ENCODE measurements around the gene ZFP64. TPM values are rescaled to one million over a fixed set of nuclear protein-coding genes. Genes with fewer than 3 reads are reported as not detected.

Gene ZFP64
- total RNA-seq, 1 experiment from 2014 or later = 18.4 TPM

DNA sequence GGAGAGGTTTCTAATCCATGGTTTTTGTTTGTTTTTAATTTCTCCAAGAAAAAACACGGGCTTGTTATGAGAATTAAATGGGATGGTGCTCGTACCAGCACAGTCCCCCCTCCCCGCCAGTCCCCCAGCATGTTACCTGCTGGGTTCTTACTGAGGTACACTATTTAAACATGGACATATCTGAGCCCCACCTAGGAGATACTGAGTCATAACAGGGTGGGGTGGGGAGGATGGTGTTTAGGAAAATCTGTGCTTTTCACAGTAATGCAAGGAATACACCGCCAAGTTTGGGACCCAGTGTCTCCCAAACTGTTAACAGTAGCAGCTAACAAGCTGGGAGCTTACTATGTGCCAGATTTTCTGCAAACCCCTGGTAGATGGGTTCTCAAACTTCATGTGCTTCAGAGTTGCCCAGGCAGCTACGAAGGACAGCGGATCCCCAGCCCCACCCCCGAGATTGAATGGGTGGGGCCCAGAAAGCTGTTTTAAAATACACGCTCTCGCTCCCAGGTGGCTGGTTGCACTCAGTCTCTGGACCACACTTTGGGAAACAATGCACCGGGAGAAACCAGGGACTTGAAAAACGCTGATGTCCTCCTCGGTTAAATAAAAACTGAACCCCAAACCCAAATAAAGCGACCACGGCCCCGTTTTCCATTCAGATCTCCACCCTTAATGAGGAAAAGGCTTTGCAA lies 995 bp downstream of the ZFP64 start:
- H3K27me3 ChIP-seq (ENCODE audit: control insufficient read depth, insufficient read depth, low read length) = no peaks in the 10 kb centered on the region
- intact Hi-C loops (cut with micrococcal nuclease; ENCODE audit: unreplicated experiment) = no loop called here
- peak overlapping the region; percentile 89 for H3K27ac ChIP-seq (ENCODE audit: low read length)
- peaks cover 5% of the 10 kb centered on the region; the same call in 1 of the 2 replicates for H3K36me3 ChIP-seq (ENCODE audit: control insufficient read depth, insufficient read depth, low read length)
- DNase-seq (ENCODE audit: low read depth, low spot score) (peak; percentile 13), ATAC-seq (peak; percentile 52; the same call in 1 of the 2 replicates)
- CTCF ChIA-PET = interaction anchor here (0.7 to 1.7 kb wide), 2 partner anchors 62 to 901 kb away, joined by 4 to 6 read pairs; no protein-coding TSS in a partner anchor
- BruUV-seq (replicated peaks) = TSS peak; percentile 57
- TF ChIP-seq SIN3A (IDR thresholded peaks at IDR 0.05; ENCODE audit: borderline replicate concordance, insufficient read depth, low read depth, low read length) (no peak), TCF7L2 (IDR thresholded peaks at IDR 0.05; ENCODE audit: low read depth, low read length) (no peak), POLR2AphosphoS5 (IDR thresholded peaks at IDR 0.05; ENCODE audit: low read depth, low read length) (no peak)
- TF ChIP-seq, protein P1, sequence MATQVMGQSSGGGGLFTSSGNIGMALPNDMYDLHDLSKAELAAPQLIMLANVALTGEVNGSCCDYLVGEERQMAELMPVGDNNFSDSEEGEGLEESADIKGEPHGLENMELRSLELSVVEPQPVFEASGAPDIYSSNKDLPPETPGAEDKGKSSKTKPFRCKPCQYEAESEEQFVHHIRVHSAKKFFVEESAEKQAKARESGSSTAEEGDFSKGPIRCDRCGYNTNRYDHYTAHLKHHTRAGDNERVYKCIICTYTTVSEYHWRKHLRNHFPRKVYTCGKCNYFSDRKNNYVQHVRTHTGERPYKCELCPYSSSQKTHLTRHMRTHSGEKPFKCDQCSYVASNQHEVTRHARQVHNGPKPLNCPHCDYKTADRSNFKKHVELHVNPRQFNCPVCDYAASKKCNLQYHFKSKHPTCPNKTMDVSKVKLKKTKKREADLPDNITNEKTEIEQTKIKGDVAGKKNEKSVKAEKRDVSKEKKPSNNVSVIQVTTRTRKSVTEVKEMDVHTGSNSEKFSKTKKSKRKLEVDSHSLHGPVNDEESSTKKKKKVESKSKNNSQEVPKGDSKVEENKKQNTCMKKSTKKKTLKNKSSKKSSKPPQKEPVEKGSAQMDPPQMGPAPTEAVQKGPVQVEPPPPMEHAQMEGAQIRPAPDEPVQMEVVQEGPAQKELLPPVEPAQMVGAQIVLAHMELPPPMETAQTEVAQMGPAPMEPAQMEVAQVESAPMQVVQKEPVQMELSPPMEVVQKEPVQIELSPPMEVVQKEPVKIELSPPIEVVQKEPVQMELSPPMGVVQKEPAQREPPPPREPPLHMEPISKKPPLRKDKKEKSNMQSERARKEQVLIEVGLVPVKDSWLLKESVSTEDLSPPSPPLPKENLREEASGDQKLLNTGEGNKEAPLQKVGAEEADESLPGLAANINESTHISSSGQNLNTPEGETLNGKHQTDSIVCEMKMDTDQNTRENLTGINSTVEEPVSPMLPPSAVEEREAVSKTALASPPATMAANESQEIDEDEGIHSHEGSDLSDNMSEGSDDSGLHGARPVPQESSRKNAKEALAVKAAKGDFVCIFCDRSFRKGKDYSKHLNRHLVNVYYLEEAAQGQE (IDR thresholded peaks at IDR 0.05; ENCODE audit: insufficient read depth in 1 of 2, low read depth in 2 of 2, low read length in 1 of 2) = no peak
- TF ChIP-seq, protein P2, sequence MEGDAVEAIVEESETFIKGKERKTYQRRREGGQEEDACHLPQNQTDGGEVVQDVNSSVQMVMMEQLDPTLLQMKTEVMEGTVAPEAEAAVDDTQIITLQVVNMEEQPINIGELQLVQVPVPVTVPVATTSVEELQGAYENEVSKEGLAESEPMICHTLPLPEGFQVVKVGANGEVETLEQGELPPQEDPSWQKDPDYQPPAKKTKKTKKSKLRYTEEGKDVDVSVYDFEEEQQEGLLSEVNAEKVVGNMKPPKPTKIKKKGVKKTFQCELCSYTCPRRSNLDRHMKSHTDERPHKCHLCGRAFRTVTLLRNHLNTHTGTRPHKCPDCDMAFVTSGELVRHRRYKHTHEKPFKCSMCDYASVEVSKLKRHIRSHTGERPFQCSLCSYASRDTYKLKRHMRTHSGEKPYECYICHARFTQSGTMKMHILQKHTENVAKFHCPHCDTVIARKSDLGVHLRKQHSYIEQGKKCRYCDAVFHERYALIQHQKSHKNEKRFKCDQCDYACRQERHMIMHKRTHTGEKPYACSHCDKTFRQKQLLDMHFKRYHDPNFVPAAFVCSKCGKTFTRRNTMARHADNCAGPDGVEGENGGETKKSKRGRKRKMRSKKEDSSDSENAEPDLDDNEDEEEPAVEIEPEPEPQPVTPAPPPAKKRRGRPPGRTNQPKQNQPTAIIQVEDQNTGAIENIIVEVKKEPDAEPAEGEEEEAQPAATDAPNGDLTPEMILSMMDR (IDR thresholded peaks at IDR 0.05) = no peak
- no peaks in the 10 kb centered on the region for H3K9me3 ChIP-seq (ENCODE audit: control insufficient read depth, insufficient read depth, low read depth, low read length)
- in situ Hi-C loops (cut with HindIII; ENCODE audit: low pct_unique_long_range_greater_than_20kb, low sequenced_read_pairs) = no loop called here
- POLR2A ChIA-PET = no interaction called here
- peak overlapping the region; percentile 87 to 88 for H3K4me3 ChIP-seq (ENCODE audit: low read depth in 2 of 2, low read length in 2 of 2)
- peaks cover 12% of the 10 kb centered on the region for H3K4me1 ChIP-seq (ENCODE audit: control insufficient read depth, insufficient read depth, low read length)

DNA sequence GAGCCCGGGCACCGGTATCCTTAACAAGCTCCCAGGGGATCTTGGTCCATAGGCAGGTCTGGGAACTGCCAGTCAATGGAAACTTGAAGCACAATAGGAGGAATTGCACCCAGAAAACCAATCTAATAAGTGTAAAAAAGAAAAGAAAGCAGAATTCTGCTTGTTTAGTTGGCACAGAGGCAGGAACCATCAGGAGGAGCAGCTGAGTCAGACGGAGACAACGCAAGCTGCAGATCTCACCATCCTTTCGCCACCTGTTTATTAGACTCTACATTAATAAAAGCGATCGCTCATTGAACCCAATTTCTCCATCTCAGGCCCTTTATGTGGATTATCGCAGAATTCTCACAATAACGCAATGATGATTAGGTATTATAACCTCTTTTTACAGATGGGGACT lies 9.8 kb downstream of the ZFP64 start:
- BruUV-seq (replicated peaks) = no TSS peak
- DNase-seq (ENCODE audit: low read depth, low spot score) = no peak

More for the DNA sequence above, 9.8 kb downstream of the ZFP64 start:
- no peak overlapping the region for H3K4me3 ChIP-seq (ENCODE audit: low read depth in 2 of 2, low read length in 2 of 2)
- intact Hi-C loops (cut with micrococcal nuclease; ENCODE audit: unreplicated experiment) (no loop called here), in situ Hi-C loops (cut with HindIII; ENCODE audit: low pct_unique_long_range_greater_than_20kb, low sequenced_read_pairs) (no loop called here)
- TF ChIP-seq, protein P1 (IDR thresholded peaks at IDR 0.05; ENCODE audit: insufficient read depth in 1 of 2, low read depth in 2 of 2, low read length in 1 of 2) = no peak
- TF ChIP-seq SIN3A (IDR thresholded peaks at IDR 0.05; ENCODE audit: borderline replicate concordance, insufficient read depth, low read depth, low read length) (no peak), POLR2AphosphoS5 (IDR thresholded peaks at IDR 0.05; ENCODE audit: low read depth, low read length) (no peak), TCF7L2 (IDR thresholded peaks at IDR 0.05; ENCODE audit: low read depth, low read length) (no peak)
- TF ChIP-seq, protein P2 (IDR thresholded peaks at IDR 0.05) = no peak
- no peaks in the 10 kb centered on the region for H3K9me3 ChIP-seq (ENCODE audit: control insufficient read depth, insufficient read depth, low read depth, low read length)
- H3K4me1 ChIP-seq (ENCODE audit: control insufficient read depth, insufficient read depth, low read length) = no peaks in the 10 kb centered on the region
- CTCF ChIA-PET = no interaction called here
- H3K27ac ChIP-seq (ENCODE audit: low read length) = no peak overlapping the region
- H3K27me3 ChIP-seq (ENCODE audit: control insufficient read depth, insufficient read depth, low read length) = no peaks in the 10 kb centered on the region
- no peak for ATAC-seq
- POLR2A ChIA-PET = no interaction called here
- H3K36me3 ChIP-seq (ENCODE audit: control insufficient read depth, insufficient read depth, low read length) = peaks cover 11% of the 10 kb centered on the region
